GM10847 (cell line): ENCODE data around the gene CRKL.

Experiments used
- POLR2A ChIP-seq: IDR thresholded peaks from 2 replicates; pipeline ENCODE4 v1.6.1; 2011; ENCODE audit not compliant: insufficient read length; ENCODE audit errors: extremely low read depth

The CRKL gene

DNA sequence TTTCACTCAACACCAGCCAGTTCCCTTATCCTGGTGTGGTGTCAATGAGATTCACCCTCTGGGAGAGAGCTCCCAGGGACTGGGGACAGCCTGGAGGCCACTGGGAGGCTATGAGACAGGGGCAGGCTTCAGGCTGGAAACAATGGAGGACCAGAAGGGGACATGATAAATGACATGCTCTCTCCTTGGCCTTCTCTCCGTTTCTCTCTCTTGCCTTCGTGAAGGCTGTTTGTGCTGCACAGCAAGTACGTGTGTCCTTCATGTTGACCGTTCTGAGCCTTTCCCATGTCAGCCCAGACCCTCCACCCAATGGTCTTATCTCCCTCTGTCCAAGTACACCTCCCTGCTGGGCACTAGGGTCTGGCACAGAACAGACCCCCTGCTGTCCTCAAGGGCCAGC, 63.3 kb downstream of the CRKL start:
- no peak for TF ChIP-seq POLR2A

DNA sequence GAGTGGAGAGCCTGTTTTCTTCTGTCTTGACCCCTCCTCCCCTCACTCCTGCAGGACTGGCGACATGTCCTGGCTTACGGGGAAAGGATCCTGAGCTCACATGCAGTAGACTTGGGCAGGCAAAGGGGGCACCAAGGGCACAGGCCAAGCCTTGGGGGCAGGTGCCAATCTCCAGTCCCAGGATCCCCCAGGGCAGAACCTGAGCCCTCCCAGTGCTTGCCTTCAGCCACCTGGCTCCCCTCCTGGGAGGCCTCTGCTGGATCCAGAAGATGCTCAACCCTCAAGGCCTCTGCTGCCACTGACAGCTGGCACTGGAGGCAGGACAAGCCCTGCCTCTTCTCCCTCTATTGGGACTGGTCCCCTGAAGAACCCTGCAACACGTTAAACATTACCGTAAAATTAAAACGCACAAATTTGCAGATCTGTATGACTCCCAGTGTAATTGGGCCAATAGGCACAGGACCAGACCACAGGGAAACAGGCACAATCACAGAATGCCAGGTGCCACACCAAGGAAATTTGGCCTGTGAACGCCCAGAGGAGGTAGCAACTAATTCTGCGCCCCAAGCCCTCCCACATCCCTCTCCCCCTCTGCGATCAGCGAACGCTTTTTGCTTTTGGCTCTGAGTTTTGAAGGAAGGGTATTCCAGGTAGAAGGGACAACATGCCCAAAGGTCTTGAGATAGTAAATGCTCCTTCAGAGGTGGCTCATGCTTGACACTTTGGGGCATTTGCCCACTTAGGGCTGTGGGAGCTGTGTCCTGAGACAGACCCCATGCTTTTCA, 63.9 kb downstream of the CRKL start:
- TF ChIP-seq POLR2A: no peak

DNA sequence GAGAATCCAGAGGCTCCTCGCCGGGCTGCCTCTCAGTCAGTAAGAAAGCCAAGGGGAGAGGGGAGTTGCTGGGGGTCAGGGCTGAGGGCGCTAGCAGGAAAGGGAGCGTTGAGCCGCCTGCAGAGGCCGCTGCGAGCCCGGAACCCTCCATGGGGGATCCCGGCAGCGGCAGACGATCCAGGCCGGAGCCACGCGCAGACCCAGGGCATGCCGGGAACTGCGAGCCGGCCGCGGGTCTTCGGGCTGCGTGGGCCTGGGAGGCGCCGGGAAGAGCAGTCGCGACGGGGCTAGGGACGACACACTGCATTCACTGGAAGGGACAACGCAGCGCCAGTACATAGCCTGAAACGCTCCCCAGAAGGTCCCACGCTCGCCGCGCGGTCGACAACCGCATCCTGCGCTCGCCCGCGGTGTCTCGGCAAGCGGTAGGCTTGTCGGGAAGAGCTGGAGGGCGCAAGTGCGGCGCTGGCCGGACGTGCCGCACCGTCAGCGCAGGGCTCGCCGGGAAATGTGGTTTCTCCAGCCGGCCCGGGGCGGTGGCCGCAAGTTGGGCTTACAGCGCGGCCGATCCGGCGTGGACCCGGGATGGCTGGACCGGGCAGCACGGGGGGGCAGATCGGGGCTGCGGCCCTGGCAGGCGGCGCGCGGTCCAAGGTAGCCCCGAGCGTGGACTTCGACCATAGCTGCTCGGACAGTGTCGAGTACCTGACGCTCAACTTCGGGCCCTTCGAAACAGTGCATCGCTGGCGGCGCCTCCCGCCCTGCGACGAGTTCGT, 64.8 kb downstream of the CRKL start, which contains the start of gene LZTR1:
TSS of gene LZTR1 (plus strand) at position 511 of the 776 bp plus-strand sequence. CDS start at position 586, 75 bp downstream.
- TF ChIP-seq POLR2A: peak; percentile 97

DNA sequence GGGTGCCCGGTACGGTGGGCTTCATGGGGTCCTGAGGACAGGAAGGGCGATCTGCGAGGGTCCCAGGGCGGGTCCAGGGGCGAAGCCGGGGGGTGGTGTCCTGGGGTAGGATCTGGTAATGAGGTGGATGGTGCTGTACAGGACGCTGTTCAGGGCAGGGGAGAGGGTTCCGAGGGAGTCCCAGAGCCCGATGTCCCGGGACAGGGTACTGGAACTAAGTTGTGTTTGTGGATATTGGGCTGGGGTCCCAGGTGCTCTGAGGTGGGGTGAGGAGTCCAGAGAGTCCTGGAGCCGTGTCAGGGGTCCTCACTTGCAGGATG, 65.3 kb downstream of the CRKL start:
- TF ChIP-seq POLR2A: no peak

DNA sequence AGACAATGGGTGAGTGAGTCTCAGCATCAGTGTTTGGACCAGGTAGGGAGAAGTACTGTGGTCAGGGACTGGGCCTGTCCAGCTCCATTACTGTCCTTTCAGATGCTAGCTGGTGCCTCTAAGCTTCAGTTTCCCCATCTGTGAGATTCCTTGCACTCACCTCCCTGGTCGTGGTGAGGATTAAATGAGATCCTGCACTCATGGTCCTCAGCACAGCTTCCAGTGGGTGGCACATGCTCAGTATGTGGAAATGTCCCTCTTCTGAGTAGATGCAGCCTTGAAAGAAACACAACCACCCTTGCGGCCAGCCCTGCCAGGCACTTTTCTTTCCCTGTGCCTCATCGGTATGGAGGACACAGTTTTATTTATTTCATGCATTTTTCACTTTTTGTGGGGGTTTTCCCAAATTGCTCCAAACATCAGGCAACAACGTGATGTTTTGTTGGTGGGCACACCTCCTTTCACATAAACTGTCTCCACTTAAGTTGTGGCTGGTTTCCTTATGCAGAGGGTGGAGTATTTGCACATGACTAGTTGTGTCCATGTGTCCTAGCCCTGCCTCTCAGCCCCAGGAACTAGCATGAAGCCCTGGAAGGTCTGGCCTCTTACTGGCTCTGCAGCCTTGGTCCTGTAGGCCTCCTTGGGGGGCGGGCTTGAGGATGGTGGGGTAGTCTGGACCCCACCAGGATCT, 66.0 kb downstream of the CRKL start:
- TF ChIP-seq POLR2A: no peak

DNA sequence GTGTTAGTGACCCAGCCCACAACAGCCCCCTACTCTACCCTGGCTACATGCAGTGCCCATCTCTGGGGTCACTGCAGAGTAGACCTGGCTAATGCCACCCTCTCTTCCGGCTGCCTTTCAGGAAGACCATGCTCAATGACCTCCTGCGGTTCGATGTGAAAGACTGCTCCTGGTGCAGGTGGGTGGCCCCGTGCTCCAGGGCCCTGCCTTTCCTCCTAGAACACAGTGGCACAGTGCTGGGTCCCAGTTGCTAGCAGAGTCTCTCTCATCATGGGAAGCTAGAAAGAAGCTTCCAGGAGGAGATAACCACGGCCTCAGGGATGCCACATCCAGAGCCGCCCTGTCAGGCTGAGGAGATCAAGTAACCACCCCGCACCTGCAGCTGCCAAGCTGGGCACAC, 68.5 kb downstream of the CRKL start:
- no peak for TF ChIP-seq POLR2A

DNA sequence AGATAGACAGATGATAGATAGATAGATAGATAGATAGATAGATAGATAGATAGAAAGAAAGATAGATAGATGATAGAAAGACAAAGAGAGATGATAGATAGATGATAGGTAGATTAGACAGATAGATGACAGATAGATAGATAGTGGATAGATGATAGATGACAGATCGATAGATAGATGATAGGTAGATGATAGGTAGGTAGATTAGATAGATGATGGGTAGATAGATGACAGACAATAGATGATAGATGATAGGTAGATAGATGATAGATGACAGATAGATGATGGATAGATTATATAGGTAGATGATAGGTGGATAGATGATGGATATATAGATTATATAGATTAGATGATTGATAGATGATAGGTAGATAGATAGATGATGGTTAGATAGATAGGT, 69.2 kb downstream of the CRKL start:
- TF ChIP-seq POLR2A: no peak

DNA sequence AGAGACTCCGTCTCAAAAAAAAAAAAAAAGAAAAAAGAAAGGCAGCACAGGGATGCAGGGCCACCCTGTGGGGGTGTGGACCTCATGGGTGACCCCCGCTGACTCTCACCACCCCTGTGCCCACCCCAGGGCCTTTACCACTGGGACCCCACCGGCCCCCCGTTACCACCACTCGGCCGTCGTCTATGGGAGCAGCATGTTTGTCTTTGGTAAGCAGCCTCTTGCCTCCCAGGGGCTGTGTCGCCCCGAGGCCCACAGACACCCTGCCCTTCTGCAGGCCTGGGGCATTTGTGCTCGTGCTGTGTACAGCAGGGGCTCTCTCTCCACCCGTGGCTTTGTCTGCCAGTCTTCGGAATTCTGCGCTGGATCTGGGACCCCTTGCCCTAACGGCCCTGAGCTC, 70.2 kb downstream of the CRKL start:
- TF ChIP-seq POLR2A: no peak

DNA sequence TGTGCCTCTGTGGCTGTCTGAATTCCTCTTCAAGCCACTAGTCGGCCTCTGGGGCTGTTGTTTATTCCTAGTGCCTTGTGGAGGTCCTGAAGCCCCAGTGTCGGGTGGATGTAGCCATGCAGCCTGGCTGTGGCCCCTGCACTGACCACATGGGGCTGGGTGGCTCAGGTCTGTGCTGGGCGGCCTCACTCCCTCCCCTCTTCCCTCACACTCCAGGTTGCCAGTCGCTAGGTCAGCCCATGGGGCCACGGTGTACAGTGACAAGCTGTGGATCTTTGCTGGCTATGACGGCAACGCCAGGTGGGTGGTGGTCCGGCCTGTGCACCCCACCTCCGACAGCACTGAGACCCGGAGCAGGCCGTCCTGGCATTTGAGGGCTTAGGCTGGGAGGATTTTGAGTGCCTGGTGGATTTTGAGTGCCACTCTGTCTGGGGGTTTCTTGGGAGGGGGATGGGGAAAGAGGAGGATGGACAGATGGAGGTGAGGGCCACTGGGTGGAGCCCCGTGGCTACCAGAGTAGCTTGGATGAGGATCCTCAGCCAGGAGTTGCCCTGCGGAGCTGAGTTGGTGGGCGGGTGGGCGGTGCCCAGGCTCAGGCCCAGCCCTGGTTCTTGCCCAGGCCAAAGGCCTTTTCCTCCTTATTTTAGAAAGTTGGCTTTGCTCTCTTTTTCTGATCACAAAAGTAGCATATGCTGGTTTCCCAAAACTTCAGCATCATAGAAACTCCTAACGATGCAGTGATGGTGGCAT, 71.5 kb downstream of the CRKL start:
- TF ChIP-seq POLR2A: no peak

DNA sequence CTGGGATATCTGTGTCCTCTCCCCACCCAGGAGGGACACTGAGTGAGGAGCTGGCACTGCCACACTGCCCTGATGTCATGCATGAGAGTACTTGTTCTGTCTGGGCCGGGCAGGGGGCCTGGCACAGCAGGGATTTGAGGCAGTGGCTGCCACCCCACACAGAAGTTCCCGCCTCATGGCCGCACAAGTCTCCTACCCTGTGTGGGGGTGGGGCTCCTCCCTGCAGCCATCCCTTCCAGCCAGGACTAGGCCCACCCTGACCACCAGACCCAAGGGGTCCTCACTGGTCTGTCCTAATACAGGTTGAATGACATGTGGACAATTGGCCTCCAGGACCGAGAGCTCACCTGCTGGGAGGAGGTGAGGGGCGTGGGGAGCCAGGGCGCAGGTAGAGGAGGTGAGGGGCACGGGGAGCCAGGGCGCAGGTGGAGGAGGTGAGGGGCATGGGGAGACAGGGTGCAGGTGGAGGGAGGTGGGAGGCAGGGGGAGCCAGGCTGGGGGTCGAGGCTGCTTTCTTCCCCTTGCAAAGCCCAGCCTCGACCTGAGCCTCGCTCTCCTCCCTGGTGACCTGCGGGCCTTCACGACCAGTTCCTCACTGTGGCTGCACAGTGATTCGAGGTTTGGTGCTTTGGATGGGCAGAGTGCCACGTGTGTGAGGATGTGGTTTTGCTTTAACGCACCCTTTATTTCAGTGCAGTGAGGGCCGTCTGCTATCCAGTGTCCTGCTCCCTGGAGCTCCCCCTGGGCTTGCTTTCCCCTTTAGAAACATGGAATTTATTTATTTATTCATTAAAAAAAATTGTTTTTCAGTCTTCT, 72.3 kb downstream of the CRKL start:
- TF ChIP-seq POLR2A: no peak

DNA sequence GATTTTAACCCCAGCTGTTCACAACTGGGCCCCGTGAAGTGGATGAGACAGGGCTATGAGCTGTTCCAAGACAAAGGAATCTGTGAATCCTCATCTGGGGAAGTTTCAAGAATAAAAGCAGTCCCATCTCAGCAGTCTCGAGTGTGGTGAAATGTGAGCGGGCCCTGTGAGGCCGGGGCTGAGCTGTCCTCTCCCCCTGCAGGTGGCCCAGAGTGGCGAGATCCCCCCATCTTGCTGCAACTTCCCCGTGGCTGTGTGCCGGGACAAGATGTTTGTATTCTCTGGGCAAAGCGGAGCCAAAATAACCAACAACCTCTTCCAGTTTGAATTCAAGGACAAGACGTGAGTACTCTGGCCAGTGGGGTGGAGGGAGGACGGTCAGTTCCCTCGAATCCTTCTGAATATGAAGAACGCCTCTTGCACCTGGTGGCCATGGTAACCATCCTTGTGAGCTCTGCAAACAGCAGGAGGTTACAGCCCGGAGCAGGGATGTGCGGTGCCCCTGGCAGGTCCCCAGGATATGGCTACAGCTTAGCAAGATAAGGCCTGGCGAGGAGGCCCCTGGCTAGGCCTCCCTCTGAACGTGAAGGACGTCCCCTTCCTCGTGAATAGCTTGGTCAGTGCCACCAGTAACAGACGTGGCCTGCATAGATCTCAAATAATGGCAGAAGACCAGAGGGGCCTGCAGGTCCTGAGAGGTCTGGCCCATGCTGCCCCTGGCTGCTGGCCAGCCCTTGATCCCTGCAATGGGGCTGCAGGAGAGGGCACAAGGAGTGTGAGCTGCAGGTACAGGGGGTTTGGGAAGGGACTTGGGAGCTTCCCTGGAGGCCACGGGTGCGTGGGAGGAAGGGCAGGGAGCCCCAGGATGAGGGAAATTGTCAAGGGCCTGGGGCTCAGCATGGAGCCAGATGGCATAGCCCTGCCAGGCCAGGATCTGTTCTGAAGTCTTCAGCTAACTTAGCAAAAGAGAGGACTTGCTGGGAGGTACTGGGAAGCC, 73.3 kb downstream of the CRKL start:
- no peak for TF ChIP-seq POLR2A

DNA sequence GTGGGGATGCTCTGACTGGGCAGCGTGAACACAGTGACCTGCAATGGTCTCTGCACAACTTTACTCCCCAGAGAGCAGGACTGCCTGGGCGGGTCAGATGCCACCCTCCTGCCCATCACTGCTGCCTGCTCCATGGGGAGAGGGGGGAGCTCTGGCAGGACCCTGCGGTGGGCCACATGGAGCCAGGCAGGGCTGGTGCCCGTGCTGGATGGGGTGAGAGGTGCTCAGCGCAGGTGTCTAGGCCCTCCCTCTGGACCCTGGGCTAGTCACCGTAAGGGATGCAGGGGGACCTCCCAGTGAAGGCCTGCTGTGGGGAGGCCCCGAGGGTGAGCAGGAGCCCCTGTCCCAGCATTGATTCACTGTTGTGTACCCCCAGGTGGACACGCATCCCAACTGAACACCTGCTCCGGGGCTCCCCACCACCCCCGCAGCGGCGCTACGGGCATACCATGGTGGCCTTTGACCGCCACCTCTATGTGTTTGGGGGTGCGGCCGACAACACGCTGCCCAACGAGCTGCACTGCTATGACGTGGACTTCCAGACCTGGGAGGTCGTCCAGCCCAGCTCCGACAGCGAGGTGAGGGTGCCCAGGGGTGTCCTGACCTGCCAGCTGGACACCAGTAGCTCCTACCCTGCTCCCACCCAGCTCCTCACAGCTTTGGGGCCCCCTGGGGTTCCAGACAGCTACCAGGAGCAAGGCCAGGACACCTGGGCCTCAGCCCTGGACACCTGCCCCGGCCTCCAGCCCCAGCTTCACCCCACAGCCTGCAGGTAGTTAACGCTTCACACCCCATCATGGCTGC, 74.2 kb downstream of the CRKL start:
- no peak for TF ChIP-seq POLR2A
